ENCODE measurements around the gene WNT2.
"Not testable (repeated sequence)": the region's sequence is repeated elsewhere in the genome, so short reads cannot be mapped to it uniquely, and the experiment has no call there.

The WNT2 gene

GRCh38 chr7:117308891-117309290 lies 14.0 kb downstream of the WNT2 start:
- no peak for DNase-seq (ENCODE audit: low read depth in 3 of 3)

- no peak for DNase-seq (ENCODE audit: low read depth in 3 of 3)
Observed at GRCh38 chr7:117302396-117302795, 20.5 kb downstream of the WNT2 start.

GRCh38 chr7:117300506-117300905 lies 22.4 kb downstream of the WNT2 start:
- DNase-seq (ENCODE audit: low read depth in 3 of 3), result not testable (repeated sequence)

GRCh38 chr7:117297606-117298005 lies 25.3 kb downstream of the WNT2 start:
- DNase-seq (ENCODE audit: low read depth in 3 of 3), result no peak

GRCh38 chr7:117296066-117296465 lies 26.8 kb downstream of the WNT2 start:
- DNase-seq (ENCODE audit: low read depth in 3 of 3), result no peak

GRCh38 chr7:117285826-117286225 lies 37.0 kb downstream of the WNT2 start:
- no peak for DNase-seq (ENCODE audit: low read depth in 3 of 3)

GRCh38 chr7:117284692-117285091 lies 38.2 kb downstream of the WNT2 start:
- DNase-seq (ENCODE audit: low read depth in 3 of 3), result no peak

- no peak for DNase-seq (ENCODE audit: low read depth in 3 of 3)
Observed at GRCh38 chr7:117283779-117284178, 39.1 kb downstream of the WNT2 start.

- DNase-seq (ENCODE audit: low read depth in 3 of 3), result no peak
Observed at GRCh38 chr7:117283371-117283770, 39.5 kb downstream of the WNT2 start.

- no peak for DNase-seq (ENCODE audit: low read depth in 3 of 3)
Observed at GRCh38 chr7:117282239-117282812, 40.5 kb downstream of the WNT2 start.

- no peak for DNase-seq (ENCODE audit: low read depth in 3 of 3)
Observed at GRCh38 chr7:117281562-117281961, 41.3 kb downstream of the WNT2 start.

GRCh38 chr7:117279931-117280557 lies 42.8 kb downstream of the WNT2 start:
- DNase-seq (ENCODE audit: low read depth in 3 of 3), result no peak

GRCh38 chr7:117279203-117279602 lies 43.7 kb downstream of the WNT2 start:
- DNase-seq (ENCODE audit: low read depth in 3 of 3), result no peak

- DNase-seq (ENCODE audit: low read depth in 3 of 3), result no peak
Observed at GRCh38 chr7:117278040-117278439, 44.8 kb downstream of the WNT2 start.

GRCh38 chr7:117277576-117277975 lies 45.3 kb downstream of the WNT2 start:
- DNase-seq (ENCODE audit: low read depth in 3 of 3), result no peak

- no peak for DNase-seq (ENCODE audit: low read depth in 3 of 3)
Observed at GRCh38 chr7:117274951-117275350, 47.9 kb downstream of the WNT2 start.

- DNase-seq (ENCODE audit: low read depth in 3 of 3), result no peak
Observed at GRCh38 chr7:117273814-117274225, 49.0 kb downstream of the WNT2 start.

GRCh38 chr7:117273325-117273724 lies 49.5 kb downstream of the WNT2 start:
- DNase-seq (ENCODE audit: low read depth in 3 of 3), result no peak

- DNase-seq (ENCODE audit: low read depth in 3 of 3), result no peak
Observed at GRCh38 chr7:117272017-117272759, 50.7 kb downstream of the WNT2 start.

- no peak for DNase-seq (ENCODE audit: low read depth in 3 of 3)
Observed at GRCh38 chr7:117271566-117271965, 51.3 kb downstream of the WNT2 start.

- DNase-seq (ENCODE audit: low read depth in 3 of 3), result no peak
Observed at GRCh38 chr7:117270371-117270770, 52.5 kb downstream of the WNT2 start.

GRCh38 chr7:117269886-117270285 lies 53.0 kb downstream of the WNT2 start:
- DNase-seq (ENCODE audit: low read depth in 3 of 3), result no peak

- DNase-seq (ENCODE audit: low read depth in 3 of 3), result no peak
Observed at GRCh38 chr7:117269417-117269816, 53.4 kb downstream of the WNT2 start.
